GM19023 (cell line): Measurements from ENCODE around the gene MIEN1.
"Not testable (repeated sequence)": the region's sequence is repeated elsewhere in the genome, so short reads cannot be mapped to it uniquely, and the experiment has no call there.

Experiments
- ATAC-seq: cut with Tn5 transposase; IDR thresholded peaks from one replicate; pipeline ENCODE4 v1.9.1; 2021; ENCODE audit warnings: mild to moderate bottlenecking, moderate library complexity; ENCODE audit not compliant: unreplicated experiment

Gene MIEN1

DNA sequence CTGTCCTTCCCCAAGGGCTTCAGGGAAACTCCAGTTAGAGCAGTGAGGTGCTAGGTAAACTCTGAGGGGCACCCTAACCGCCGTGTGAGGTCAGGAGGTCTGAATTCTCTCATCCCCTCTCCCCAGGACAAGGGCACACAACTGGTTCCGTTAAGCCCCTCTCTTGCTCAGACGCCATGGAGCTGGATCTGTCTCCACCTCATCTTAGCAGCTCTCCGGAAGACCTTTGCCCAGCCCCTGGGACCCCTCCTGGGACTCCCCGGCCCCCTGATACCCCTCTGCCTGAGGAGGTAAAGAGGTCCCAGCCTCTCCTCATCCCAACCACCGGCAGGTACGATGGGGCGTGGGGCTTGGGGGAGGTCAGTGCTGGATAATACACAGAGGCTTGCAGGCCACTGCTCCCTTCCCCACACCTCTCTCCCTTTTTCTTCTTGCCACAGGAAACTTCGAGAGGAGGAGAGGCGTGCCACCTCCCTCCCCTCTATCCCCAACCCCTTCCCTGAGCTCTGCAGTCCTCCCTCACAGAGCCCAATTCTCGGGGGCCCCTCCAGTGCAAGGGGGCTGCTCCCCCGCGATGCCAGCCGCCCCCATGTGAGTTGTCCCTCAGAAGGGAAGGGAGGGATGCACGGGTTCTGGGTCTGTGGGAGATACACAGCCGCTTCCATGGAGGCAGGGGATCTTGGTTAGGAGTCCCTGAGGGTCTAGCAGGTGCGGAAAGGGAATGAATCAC lies 12.0 kb upstream of the MIEN1 start:
- ATAC-seq: no peak

- no peak for ATAC-seq
Observed at GRCh38 chr17:39740357-39741111, 10.2 kb upstream of the MIEN1 start.

DNA sequence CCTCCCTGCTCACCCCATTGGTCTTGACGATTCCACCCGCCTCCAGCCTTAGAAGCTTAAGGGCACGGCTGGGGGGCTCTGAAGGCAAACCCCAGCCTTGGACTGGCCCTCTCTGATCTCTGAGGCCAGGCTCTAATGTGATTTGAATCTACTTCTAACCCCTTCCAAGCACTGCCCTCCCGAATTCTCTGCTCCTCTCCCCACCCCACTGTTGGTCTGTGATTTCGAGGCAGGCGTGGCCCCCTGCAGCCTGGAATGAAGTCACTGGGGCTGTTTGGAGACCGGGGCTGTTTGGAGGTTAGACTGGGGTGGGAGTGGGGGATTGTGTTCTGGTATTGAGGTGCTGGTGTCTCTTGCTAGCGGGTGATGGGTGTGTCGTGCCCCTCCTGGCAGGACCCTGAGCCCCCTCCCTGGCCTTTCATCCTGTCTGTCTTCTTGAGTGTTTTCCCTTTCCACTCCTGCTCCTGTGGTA lies 9.6 kb upstream of the MIEN1 start:
- no peak for ATAC-seq

DNA sequence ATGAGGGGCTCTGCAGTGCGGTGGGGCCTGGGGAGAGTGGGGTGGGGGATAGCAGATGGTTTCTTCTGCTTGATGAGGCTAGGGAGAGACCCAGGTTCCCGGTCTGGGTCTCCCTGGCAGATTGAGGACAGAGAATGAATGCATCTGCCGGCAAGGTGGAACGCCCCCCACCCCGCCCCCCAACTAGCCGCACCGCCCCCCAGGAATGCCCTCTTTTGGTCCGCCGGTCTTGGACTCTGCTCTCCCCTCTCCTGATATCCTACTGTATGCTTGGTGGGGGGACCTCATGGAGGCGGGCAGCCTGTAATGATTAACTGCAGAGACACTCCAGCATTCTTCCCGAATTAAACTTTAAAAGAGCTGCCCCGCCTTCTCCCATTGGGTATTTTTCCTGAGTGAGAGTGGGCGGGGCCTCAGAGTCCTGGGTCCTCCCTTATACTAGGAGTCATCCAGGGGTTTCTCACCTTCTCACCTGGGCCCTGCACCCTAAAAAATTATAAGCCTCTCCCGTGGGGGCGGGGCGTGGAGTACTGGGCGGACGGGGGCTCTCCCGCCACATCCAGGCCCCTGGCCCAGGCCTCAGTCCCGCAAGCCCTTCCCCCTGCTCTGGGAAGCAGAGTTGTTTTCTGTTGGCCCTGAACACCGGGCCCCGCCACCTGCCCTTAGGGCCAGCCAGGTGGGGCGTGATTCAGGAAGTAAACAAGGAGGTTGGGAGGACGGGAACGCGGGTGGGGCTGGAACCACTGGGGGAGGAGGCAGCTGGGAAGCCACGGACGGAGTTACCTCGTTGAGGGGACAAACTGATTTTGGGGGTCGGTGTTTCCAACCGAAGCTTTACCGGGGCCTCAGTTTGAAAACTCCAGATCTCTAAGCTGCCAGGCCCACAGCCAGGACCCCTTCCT lies 8.9 kb upstream of the MIEN1 start:
- ATAC-seq: no peak

DNA sequence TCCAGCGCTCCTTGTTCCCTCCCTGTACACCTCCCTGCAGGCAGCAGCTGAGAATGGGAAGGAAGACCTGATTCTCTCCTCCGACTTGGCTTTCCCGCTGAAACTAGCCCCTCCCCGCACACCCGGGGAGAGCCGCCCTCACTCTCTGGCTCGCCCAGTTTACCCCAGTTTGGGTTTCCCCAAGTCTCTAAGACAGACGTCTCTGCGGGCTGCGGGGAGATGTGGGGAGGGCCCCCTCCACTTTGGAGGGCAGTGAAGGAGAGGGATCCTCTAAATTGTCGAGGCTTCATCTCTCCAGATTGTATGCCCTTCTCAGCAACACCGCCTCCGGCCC lies 8.2 kb upstream of the MIEN1 start:
- ATAC-seq: no peak

- no peak for ATAC-seq
Observed at GRCh38 chr17:39737760-39738567, 7.6 kb upstream of the MIEN1 start, which contains the start of gene GRB7. GRB7 (plus strand) TSS chr17:39737938; CDS start chr17:39742302, 4,364 bp downstream.

DNA sequence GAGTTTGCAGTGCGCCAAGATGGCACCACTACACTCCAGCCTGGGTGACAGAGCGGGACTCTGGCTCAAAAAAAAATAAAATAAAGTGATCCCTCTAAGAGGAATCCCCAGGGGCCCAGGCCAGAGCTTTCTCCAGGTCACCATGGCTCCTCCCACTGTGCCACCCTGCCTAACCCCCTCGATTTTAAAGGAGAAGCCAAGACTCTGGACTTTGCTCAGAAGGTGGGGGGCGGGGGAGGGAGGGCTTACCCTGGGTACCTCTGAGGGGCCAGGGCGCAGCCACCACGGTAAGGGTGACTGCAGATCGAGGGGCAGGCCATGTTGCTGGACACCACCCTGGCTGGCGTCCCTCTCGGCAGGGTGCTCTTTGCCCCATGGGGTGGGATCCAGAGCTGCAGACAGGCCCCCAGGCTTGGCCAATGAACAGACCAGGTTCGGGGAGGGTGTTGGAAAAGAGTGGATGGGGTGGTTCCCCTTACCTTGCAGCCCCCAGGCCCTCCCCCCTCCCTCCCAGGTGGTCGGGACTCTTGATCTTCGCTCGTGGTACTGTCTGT lies 7.0 kb upstream of the MIEN1 start:
- ATAC-seq: no peak

DNA sequence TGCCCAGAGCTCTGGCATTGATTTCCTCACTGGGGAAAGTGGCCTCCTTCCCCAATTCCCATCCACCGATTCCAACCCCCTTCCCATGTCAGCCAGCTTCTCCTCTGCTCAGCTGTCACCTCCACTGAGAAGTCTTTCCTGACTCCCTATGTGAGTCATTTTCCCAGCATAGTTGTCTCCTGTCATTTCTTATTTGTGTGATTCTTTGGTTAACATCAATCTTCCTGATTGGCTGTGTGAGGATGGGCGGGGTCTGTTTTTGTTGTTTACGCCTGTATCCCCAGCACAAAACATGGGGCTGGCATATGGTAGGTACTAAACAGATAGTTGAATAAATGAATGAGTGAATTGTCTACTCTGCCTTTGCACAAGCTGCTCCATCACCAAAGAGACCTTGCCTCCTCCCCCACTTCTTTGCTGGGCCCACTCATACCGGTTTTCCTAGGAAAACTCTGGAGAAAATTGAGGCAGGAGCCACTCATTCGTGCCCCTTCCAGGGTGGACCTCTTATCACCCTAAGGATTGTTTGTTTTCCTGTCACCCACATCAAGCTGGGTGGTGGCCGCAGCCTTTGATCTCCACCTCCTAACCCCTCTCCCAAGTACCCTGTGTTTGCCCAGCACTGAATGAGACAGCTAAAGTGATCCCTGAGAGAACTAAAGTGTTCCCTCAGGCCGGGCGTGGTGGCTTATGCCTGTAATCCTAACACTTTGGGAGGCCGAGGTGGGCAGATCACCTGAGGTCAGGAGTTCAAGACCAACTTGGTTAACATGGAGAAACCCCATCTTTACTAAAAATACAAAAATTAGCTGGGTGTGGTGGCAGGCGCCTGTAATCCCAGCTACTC lies 6.2 kb upstream of the MIEN1 start:
- ATAC-seq: no peak

DNA sequence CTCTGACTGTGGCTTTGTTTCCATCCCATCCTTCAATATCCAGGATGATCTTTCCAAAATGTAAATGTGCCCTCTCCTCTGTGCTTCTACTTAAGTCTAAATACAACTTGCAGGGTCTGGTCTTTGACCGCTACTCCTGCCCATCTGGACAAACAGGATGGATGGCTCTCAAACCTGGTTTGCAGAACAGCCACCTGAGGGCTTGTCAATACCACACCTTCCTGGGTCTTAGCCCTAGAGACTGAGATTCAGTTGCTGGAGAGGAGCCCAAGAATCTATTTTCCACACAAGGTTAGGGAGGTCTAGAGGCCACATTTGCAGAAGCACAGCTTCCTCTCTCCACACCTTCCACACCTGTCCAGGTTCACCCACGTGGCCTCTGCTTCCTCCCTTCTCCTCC lies 5.5 kb upstream of the MIEN1 start:
- no peak for ATAC-seq

- ATAC-seq: no peak
Observed at GRCh38 chr17:39732586-39732985, 2.3 kb upstream of the MIEN1 start.

DNA sequence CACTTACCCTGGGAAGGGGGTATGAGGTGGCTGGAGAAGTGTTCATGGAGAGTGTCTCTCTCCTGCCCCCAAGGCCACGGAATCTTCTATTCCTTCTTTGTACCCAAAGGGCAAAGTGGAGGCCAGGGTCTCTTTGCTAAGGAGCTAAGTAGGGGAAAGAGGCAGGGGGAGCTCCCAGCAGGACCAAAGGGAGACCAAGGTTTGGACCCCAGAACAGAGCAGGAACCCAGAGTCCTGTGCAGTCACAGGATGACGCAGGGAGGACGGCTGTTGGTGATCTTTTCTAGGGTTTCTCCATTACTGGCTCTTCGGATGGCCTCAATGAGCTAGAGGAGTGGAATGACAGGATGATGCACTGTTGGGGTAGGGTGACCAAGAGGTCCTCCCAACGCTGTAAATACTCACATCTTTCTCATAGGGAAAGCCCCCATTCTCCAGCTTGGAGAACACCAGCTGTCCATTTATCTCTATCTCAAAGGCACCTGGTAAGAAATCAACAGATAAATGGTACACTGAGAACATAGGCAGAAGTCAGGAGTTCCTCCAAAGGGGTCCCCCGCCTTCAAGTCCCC lies 966 bp downstream of the MIEN1 start:
- no peak for ATAC-seq

- no peak for ATAC-seq
Observed at GRCh38 chr17:39727556-39727955, 2.8 kb downstream of the MIEN1 start.

- no peak for ATAC-seq
Observed at GRCh38 chr17:39726617-39727016, 3.7 kb downstream of the MIEN1 start.

DNA sequence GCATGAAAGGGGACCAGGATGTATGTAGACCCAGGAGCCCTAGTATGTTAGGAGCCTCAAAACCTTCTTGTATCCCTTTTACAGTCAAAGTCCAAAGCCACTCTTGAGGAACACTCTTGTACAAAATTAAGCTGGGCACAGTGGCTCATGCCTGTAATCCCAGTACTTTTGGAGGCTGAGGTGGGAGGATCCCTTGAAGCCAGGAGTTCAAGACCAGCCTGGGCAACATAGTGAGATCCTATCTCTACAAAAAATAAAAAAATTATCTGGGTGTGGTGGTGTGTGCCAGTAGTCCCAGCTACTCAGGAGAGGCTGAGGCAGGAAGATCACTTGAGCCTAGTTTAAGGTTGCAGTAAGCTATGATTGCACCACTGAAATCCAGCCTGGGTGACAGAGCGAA lies 4.4 kb downstream of the MIEN1 start:
- ATAC-seq: not testable (repeated sequence)

DNA sequence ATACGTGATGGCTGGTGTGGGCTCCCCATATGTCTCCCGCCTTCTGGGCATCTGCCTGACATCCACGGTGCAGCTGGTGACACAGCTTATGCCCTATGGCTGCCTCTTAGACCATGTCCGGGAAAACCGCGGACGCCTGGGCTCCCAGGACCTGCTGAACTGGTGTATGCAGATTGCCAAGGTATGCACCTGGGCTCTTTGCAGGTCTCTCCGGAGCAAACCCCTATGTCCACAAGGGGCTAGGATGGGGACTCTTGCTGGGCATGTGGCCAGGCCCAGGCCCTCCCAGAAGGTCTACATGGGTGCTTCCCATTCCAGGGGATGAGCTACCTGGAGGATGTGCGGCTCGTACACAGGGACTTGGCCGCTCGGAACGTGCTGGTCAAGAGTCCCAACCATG lies 5.6 kb downstream of the MIEN1 start:
- no peak for ATAC-seq

- no peak for ATAC-seq
Observed at GRCh38 chr17:39722965-39723848, 7.1 kb downstream of the MIEN1 start.

DNA sequence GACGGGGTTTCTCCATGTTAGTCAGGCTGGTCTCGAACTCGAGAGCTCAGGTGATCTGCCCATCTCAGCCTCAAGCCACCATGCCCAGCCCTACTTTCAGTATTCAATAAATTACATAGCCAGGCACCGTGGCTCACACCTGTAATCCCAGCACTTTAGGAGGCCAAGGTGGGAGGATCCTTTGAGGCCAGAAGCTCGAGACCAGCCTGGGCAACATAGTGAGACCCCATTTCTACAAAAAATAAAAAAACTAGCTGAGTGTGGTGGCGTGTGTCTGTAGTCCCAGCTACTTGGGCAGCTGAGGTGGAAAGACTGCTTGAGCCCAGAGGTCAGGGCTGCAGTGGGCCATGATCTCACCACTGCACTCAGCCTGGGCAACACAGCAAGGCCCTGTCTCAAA lies 8.2 kb downstream of the MIEN1 start:
- no peak for ATAC-seq
